ENCODE results near the gene MCIDAS.
A peak's percentile ranks its signal among the peaks of the same experiment; 100 is the strongest.

Gene MCIDAS

GRCh38 chr5:55226934-55227663, at the start of gene MCIDAS:
Gene MCIDAS (minus strand): TSS chr5:55227315. CDS start chr5:55227138, 177 bp downstream.
- DNase-seq (ENCODE audit: low read depth): no peak

GRCh38 chr5:55276771-55277170, 49.7 kb upstream of the MCIDAS start:
- no peak for DNase-seq (ENCODE audit: low read depth)
- H3K4me3 ChIP-seq (ENCODE audit: low read depth, low read length): no peak overlapping the region

More at GRCh38 chr5:55226934-55227663, at the start of gene MCIDAS:
- peak within 1 kb of the TSS; percentile 38 for H3K4me3 ChIP-seq (ENCODE audit: low read depth, low read length)

GRCh38 chr5:55258339-55258738, 31.2 kb upstream of the MCIDAS start:
- DNase-seq (ENCODE audit: low read depth): no peak
- no peak overlapping the region for H3K4me3 ChIP-seq (ENCODE audit: low read depth, low read length)

- no peak overlapping the region for H3K4me3 ChIP-seq (ENCODE audit: low read depth, low read length)
- DNase-seq (ENCODE audit: low read depth): no peak
Measured at GRCh38 chr5:55254802-55255201, 27.7 kb upstream of the MCIDAS start.

GRCh38 chr5:55250064-55250463, 22.9 kb upstream of the MCIDAS start:
- no peak for DNase-seq (ENCODE audit: low read depth)
- H3K4me3 ChIP-seq (ENCODE audit: low read depth, low read length): no peak overlapping the region

GRCh38 chr5:55241746-55242145, 14.6 kb upstream of the MCIDAS start:
- H3K4me3 ChIP-seq (ENCODE audit: low read depth, low read length): no peak overlapping the region
- DNase-seq (ENCODE audit: low read depth): no peak

GRCh38 chr5:55236800-55237199, 9.7 kb upstream of the MCIDAS start:
- no peak overlapping the region for H3K4me3 ChIP-seq (ENCODE audit: low read depth, low read length)
- DNase-seq (ENCODE audit: low read depth): no peak

- DNase-seq (ENCODE audit: low read depth): no peak
- H3K4me3 ChIP-seq (ENCODE audit: low read depth, low read length): peak overlapping the region; percentile 52
Measured at GRCh38 chr5:55234121-55234700, 7.1 kb upstream of the MCIDAS start.

- H3K4me3 ChIP-seq (ENCODE audit: low read depth, low read length): peak within 1 kb of the TSS; percentile 52
- DNase-seq (ENCODE audit: low read depth): peak; percentile 24
Measured at GRCh38 chr5:55232985-55233928, 6.1 kb upstream of the MCIDAS start, which contains the start of gene CCNO. Gene CCNO (minus strand): TSS chr5:55233608. CDS start chr5:55233523, 85 bp downstream.

GRCh38 chr5:55232271-55232984, 5.3 kb upstream of the MCIDAS start:
- peak overlapping the region; percentile 52 for H3K4me3 ChIP-seq (ENCODE audit: low read depth, low read length)

GRCh38 chr5:55231919-55232270, 4.8 kb upstream of the MCIDAS start:
- no peak for DNase-seq (ENCODE audit: low read depth)
- H3K4me3 ChIP-seq (ENCODE audit: low read depth, low read length): peak overlapping the region; percentile 31

More at GRCh38 chr5:55232271-55232984, 5.3 kb upstream of the MCIDAS start:
- no peak for DNase-seq (ENCODE audit: low read depth)

GRCh38 chr5:55231029-55231918, 4.2 kb upstream of the MCIDAS start:
- no peak for DNase-seq (ENCODE audit: low read depth)
- H3K4me3 ChIP-seq (ENCODE audit: low read depth, low read length): peak overlapping the region; percentile 31

- no peak overlapping the region for H3K4me3 ChIP-seq (ENCODE audit: low read depth, low read length)
- no peak for DNase-seq (ENCODE audit: low read depth)
Measured at GRCh38 chr5:55230086-55230629, 3.0 kb upstream of the MCIDAS start.

GRCh38 chr5:55227664-55228430, 732 bp upstream of the MCIDAS start:
- DNase-seq (ENCODE audit: low read depth): no peak
- peak overlapping the region; percentile 38 for H3K4me3 ChIP-seq (ENCODE audit: low read depth, low read length)

- no peak for DNase-seq (ENCODE audit: low read depth)
- peak overlapping the region; percentile 38 for H3K4me3 ChIP-seq (ENCODE audit: low read depth, low read length)
Measured at GRCh38 chr5:55226027-55226933, 835 bp downstream of the MCIDAS start.

GRCh38 chr5:55225346-55225745, 1.8 kb downstream of the MCIDAS start:
- no peak overlapping the region for H3K4me3 ChIP-seq (ENCODE audit: low read depth, low read length)
- no peak for DNase-seq (ENCODE audit: low read depth)
